CD4-positive, alpha-beta T cell treated with Interferon alpha-2 for 1 hour (primary cell): Measurements from ENCODE around the gene NFATC1.

Experiments used
- DNase-seq, 2 donors: peaks; one replicate each; pipeline ENCODE4 v3.0.0-alpha.2; 2020 to 2022

The NFATC1 gene

GRCh38 chr18:79424880-79425568, 29.3 kb downstream of the NFATC1 start:
- DNase-seq = no peak

- DNase-seq = no peak
These were observed 29.8 kb downstream of the NFATC1 start for GRCh38 chr18:79425569-79425886.

- DNase-seq = no peak
These were observed 30.9 kb downstream of the NFATC1 start for GRCh38 chr18:79426376-79427300.

GRCh38 chr18:79427368-79428225, 31.9 kb downstream of the NFATC1 start:
- no peak for DNase-seq

- no peak for DNase-seq
These were observed 32.6 kb downstream of the NFATC1 start for GRCh38 chr18:79428287-79428686.

- no peak for DNase-seq
These were observed 33.7 kb downstream of the NFATC1 start for GRCh38 chr18:79429381-79429780.

GRCh38 chr18:79429785-79430281, 34.1 kb downstream of the NFATC1 start:
- no peak for DNase-seq

GRCh38 chr18:79432376-79433120, 36.8 kb downstream of the NFATC1 start:
- no peak for DNase-seq

GRCh38 chr18:79433431-79433830, 37.7 kb downstream of the NFATC1 start:
- DNase-seq = no peak

GRCh38 chr18:79434607-79435401, 39.1 kb downstream of the NFATC1 start:
- DNase-seq = no peak

- no peak for DNase-seq
These were observed 41.0 kb downstream of the NFATC1 start for GRCh38 chr18:79436556-79437275.

- DNase-seq = no peak
These were observed 42.6 kb downstream of the NFATC1 start for GRCh38 chr18:79438089-79438897.

GRCh38 chr18:79438898-79439627, 43.3 kb downstream of the NFATC1 start:
- peak in 1 of 2 donors; percentile 30 for DNase-seq

- no peak for DNase-seq
These were observed 43.9 kb downstream of the NFATC1 start for GRCh38 chr18:79439628-79440023.

GRCh38 chr18:79440316-79441110, 44.8 kb downstream of the NFATC1 start:
- DNase-seq = no peak

- no peak for DNase-seq
These were observed 45.7 kb downstream of the NFATC1 start for GRCh38 chr18:79441420-79441819.

GRCh38 chr18:79442508-79443221, 46.9 kb downstream of the NFATC1 start:
- DNase-seq = no peak

GRCh38 chr18:79445221-79445620, 49.5 kb downstream of the NFATC1 start:
- no peak for DNase-seq
